Tibial artery (tissue), 4 donors: ENCODE data around the gene RBM19.

Experiments used
- DNase-seq, 2 donors: peaks; one replicate each; pipeline ENCODE4 v3.0.0-alpha.2; 2019
- H3K27ac ChIP-seq, 2 donors: fragments of 200-600 bp; sonication (generic) in 1 of 2; 1 replicate in 1 of 2; 2 replicates in 1 of 2; pipeline ENCODE4 v1.5.1; 2018 to 2019; ENCODE audit warnings: mild to moderate bottlenecking in 1 of 2
- H3K27me3 ChIP-seq, 2 donors: fragments of 200-600 bp; sonication (generic) in 1 of 2; one replicate each; pipeline versions ENCODE4 v1.5.1 to v1.6.0; 2016 to 2019
- H3K36me3 ChIP-seq, 3 donors: fragments of 200-600 bp; sonication (generic) in 2 of 3; one replicate each; pipeline ENCODE4 v1.5.1; 2016 to 2019; ENCODE audit warnings: mild to moderate bottlenecking in 2 of 3
- H3K4me1 ChIP-seq, 4 donors: fragments of 200-600 bp; sonication (generic) in 2 of 4; 1 replicate in 3 of 4; 2 replicates in 1 of 4; pipeline ENCODE4 v1.5.1; 2016 to 2019
- H3K4me3 ChIP-seq, 2 donors: fragments of 200-600 bp; sonication (generic) in 1 of 2; 1 replicate in 1 of 2; 2 replicates in 1 of 2; pipeline ENCODE4 v1.5.1; 2018 to 2019; ENCODE audit warnings: mild to moderate bottlenecking in 2 of 2
- H3K9me3 ChIP-seq, 3 donors: fragments of 200-600 bp; sonication (generic) in 1 of 3; one replicate each; pipeline ENCODE4 v1.5.1; 2016 to 2019
- intact Hi-C: fragments of 100-400 bp; cut with DNase I; formaldehyde crosslinking; loops from one replicate; pipeline ENCODE4 v1.15.0; 2023; ENCODE audit warnings: low total_unique reads
- TF ChIP-seq, protein P1 (sequence below), 2 experiments: fragments of 200-600 bp in 1 of 2; fragments of 450-650 bp in 1 of 2; IDR thresholded peaks; one replicate each; pipeline ENCODE4 v1.5.1; 2017 to 2019; ENCODE audit warnings: antibody characterized with exemption in 2 of 2, mild to moderate bottlenecking in 1 of 2, moderate library complexity in 1 of 2

The RBM19 gene

DNA sequence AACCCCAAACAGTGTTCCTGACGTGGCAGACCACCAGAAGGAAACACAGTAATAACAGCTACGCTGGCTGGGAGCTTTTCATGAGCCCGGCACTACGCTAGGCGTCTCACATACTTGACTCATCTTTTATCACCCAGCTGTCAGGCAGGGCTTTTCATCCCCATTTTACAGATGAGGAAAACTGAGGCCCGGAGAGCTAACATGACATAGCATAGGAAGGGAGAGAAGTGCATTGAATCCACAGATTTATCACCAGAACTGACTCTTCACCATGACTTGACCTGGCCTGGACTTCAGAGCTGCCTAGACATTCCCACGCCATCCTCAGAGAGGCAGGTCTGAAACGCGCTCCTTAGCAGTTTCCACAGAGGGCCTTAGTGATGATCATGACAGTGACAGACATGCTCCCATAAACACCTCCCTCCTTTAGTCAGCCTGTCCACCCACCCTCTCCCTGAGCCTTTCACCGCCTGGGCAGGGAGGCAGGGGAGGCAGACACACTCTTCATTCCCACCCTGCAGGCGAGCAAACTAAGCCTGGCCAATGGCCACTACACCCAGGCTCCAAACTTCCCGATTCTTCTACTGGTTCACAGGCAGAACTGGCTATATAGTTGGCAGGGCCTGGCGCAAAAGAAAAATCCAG is 56.2 kb downstream of the RBM19 start:
- no peaks in the 10 kb centered on the region for H3K4me1 ChIP-seq
- no peak for DNase-seq
- TF ChIP-seq, protein P1, sequence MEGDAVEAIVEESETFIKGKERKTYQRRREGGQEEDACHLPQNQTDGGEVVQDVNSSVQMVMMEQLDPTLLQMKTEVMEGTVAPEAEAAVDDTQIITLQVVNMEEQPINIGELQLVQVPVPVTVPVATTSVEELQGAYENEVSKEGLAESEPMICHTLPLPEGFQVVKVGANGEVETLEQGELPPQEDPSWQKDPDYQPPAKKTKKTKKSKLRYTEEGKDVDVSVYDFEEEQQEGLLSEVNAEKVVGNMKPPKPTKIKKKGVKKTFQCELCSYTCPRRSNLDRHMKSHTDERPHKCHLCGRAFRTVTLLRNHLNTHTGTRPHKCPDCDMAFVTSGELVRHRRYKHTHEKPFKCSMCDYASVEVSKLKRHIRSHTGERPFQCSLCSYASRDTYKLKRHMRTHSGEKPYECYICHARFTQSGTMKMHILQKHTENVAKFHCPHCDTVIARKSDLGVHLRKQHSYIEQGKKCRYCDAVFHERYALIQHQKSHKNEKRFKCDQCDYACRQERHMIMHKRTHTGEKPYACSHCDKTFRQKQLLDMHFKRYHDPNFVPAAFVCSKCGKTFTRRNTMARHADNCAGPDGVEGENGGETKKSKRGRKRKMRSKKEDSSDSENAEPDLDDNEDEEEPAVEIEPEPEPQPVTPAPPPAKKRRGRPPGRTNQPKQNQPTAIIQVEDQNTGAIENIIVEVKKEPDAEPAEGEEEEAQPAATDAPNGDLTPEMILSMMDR (IDR thresholded peaks at IDR 0.05): no peak
- H3K36me3 ChIP-seq: peaks cover 28 to 80% (median 79%) of the 10 kb centered on the region in 3 donors
- intact Hi-C loops: loop anchor here (5.0 kb wide), 1 partner anchor 443 kb away; no protein-coding TSS in a partner anchor
- no peaks in the 10 kb centered on the region for H3K9me3 ChIP-seq
- H3K4me3 ChIP-seq: no peak overlapping the region
- H3K27me3 ChIP-seq: no peaks in the 10 kb centered on the region
- no peak overlapping the region for H3K27ac ChIP-seq

- Histone ChIP-seq H3K9me3 (no peaks in the 10 kb centered on the region), H3K27ac (no peak overlapping the region), H3K36me3 (peaks cover 21 to 80% (median 79%) of the 10 kb centered on the region in 3 donors), H3K4me1 (no peaks in the 10 kb centered on the region), H3K4me3 (no peak overlapping the region), H3K27me3 (no peaks in the 10 kb centered on the region)
- DNase-seq: no peak
- TF ChIP-seq, protein P1 (IDR thresholded peaks at IDR 0.05): no peak
- intact Hi-C loops: no loop called here
These were observed 57.5 kb downstream of the RBM19 start for GRCh38 chr12:113908584-113909100.

GRCh38 chr12:113907446-113908180 is 58.5 kb downstream of the RBM19 start:
- intact Hi-C loops: no loop called here
- DNase-seq: no peak
- Histone ChIP-seq H3K27me3 (no peaks in the 10 kb centered on the region), H3K4me3 (no peak overlapping the region), H3K27ac (no peak overlapping the region), H3K36me3 (peaks cover 31 to 83% (median 78%) of the 10 kb centered on the region in 3 donors), H3K4me1 (no peaks in the 10 kb centered on the region), H3K9me3 (no peaks in the 10 kb centered on the region)
- TF ChIP-seq, protein P1 (IDR thresholded peaks at IDR 0.05): no peak

DNA sequence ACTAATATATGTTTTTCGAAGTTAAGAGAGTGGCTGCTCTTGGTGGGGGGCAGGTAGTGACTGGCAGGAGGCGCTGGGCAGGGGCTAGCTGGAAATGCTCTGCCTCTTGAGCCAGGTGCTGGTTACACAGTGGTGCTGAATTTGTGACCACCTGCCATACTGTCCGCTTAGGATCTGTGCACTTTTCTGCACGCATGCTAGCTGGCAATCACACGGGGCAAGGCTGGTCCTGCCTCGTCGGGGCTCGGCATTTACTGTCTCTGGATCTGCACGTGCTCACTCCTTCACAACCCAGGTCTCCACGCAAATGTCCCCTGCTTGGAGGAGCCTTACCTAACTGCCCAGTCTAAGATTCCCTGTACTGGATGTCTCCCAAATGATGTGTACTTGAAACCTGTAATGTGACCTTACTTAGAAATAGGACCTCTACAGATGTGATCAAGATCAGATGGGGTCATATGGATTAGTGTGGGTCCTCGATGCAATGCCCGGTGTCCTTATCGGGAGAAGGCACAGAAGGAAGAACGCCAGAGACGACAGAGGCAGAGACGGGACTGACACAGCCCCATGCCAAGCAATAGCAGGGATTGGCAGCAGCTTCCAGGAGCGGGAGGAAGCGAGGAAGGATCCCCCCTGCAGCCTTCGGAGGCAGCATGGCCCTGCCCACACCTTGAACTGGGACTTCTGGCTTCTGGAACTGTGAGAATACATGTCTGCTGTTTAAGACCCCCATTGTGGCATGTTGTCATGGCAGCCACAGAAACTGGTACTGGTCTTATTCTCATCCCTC is 59.5 kb downstream of the RBM19 start:
- DNase-seq: no peak
- no peaks in the 10 kb centered on the region for H3K4me1 ChIP-seq
- no peaks in the 10 kb centered on the region for H3K27me3 ChIP-seq
- TF ChIP-seq, protein P1 (IDR thresholded peaks at IDR 0.05): no peak
- no peaks in the 10 kb centered on the region for H3K9me3 ChIP-seq
- intact Hi-C loops: no loop called here
- H3K36me3 ChIP-seq: peaks cover 29 to 75% (median 74%) of the 10 kb centered on the region in 3 donors
- H3K27ac ChIP-seq: no peak overlapping the region
- H3K4me3 ChIP-seq: no peak overlapping the region

DNA sequence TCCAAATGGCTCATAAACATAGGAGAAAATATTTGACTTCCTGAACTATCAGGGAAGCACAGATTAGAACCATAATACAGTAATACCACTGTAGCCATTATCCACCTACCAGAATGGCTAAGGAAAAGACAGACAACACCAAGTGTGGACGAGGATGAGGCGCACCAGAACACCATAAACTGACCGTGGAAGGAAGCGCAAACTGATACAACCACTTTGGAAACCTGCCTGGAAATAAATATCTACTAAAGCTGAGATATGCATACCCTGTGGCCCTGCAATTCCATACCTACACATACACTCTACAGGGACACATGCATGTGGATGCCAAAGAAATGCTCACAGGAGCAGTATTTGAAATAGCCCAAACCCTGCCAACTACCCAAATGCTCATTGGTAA is 60.3 kb downstream of the RBM19 start:
- H3K27ac ChIP-seq: no peak overlapping the region
- no peaks in the 10 kb centered on the region for H3K27me3 ChIP-seq
- H3K9me3 ChIP-seq: no peaks in the 10 kb centered on the region
- no peak for DNase-seq
- TF ChIP-seq, protein P1 (IDR thresholded peaks at IDR 0.05): no peak
- no peak overlapping the region for H3K4me3 ChIP-seq
- intact Hi-C loops: no loop called here
- peaks cover 25 to 71% (median 66%) of the 10 kb centered on the region in 3 donors for H3K36me3 ChIP-seq
- no peaks in the 10 kb centered on the region for H3K4me1 ChIP-seq
